ENCODE data around the gene ETV1.

The ETV1 gene

DNA sequence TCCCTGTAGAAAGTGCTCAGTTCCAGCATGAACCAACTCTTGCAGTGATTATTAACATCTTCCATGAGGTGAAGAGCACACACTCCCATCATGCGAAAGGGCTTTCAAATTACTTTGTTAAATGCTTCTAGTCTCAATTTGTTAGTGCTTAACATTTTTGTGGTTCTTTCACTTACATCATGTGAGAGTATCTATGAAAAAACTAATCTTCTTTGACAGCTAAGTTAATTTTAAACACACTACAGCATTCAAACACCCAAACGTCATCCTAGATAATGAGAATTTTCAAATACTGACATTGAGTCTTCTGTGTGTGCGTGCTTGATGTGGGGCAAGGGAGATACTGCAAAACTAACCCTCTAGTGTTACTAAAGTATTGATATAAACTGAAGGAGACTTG, 84.8 kb downstream of the ETV1 start:
- H3K36me3 ChIP-seq (ENCODE audit: insufficient read depth) = no peaks in the 10 kb centered on the region
- no peak for TF ChIP-seq CTCF (conservative IDR thresholded peaks at IDR 0.05; ENCODE audit: low read depth, low read length)
- H2AFZ ChIP-seq (ENCODE audit: low read depth) = no peak overlapping the region
- no peak overlapping the region for H3K4me2 ChIP-seq
- H3K9ac ChIP-seq = no peak overlapping the region
- H3K4me1 ChIP-seq (ENCODE audit: low read depth, poor library complexity, severe bottlenecking) = no peaks in the 10 kb centered on the region
- no peak overlapping the region for H3K4me3 ChIP-seq (IDR thresholded peaks at IDR 0.05; ENCODE audit: insufficient read depth, low read depth, low read length)
- no peak overlapping the region for H3K27ac ChIP-seq
- H3K27me3 ChIP-seq (ENCODE audit: insufficient read depth, low read depth) = no peaks in the 10 kb centered on the region
- no peaks in the 10 kb centered on the region for H3K79me2 ChIP-seq (ENCODE audit: insufficient read depth, low read depth)
- H4K20me1 ChIP-seq (ENCODE audit: insufficient read depth) = no peaks in the 10 kb centered on the region

DNA sequence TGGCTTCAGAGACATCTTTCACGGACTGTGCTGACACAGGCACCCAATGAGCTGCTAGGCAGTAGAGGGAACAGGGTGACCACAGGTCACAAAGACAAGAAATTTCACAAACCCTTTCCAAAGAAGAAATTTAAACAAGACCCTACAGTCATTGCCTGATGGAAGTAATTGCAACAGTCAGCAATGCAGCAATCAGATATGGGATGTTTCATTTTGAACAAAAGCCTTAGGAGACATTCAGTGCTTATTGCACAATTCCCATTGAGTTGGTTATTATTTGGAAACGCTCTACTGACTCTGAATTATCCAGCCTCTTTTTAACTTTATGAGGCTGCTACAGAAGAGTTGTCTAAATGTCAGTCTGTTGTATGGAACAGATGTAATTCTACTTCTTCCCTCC, 85.5 kb downstream of the ETV1 start:
- Histone ChIP-seq H3K79me2 (ENCODE audit: insufficient read depth, low read depth) (no peaks in the 10 kb centered on the region), H3K27ac (no peak overlapping the region), H2AFZ (ENCODE audit: low read depth) (no peak overlapping the region), H4K20me1 (ENCODE audit: insufficient read depth) (no peaks in the 10 kb centered on the region), H3K9ac (no peak overlapping the region), H3K27me3 (ENCODE audit: insufficient read depth, low read depth) (no peaks in the 10 kb centered on the region), H3K4me2 (no peak overlapping the region), H3K36me3 (ENCODE audit: insufficient read depth) (no peaks in the 10 kb centered on the region), H3K4me3 (IDR thresholded peaks at IDR 0.05; ENCODE audit: insufficient read depth, low read depth, low read length) (no peak overlapping the region), H3K4me1 (ENCODE audit: low read depth, poor library complexity, severe bottlenecking) (no peaks in the 10 kb centered on the region)
- no peak for TF ChIP-seq CTCF (conservative IDR thresholded peaks at IDR 0.05; ENCODE audit: low read depth, low read length)

- Histone ChIP-seq H3K27me3 (ENCODE audit: insufficient read depth, low read depth) (no peaks in the 10 kb centered on the region), H3K4me2 (no peak overlapping the region), H3K9ac (no peak overlapping the region), H4K20me1 (ENCODE audit: insufficient read depth) (no peaks in the 10 kb centered on the region), H3K4me1 (ENCODE audit: low read depth, poor library complexity, severe bottlenecking) (no peaks in the 10 kb centered on the region), H3K27ac (no peak overlapping the region), H3K36me3 (ENCODE audit: insufficient read depth) (no peaks in the 10 kb centered on the region), H3K4me3 (IDR thresholded peaks at IDR 0.05; ENCODE audit: insufficient read depth, low read depth, low read length) (no peak overlapping the region), H3K79me2 (ENCODE audit: insufficient read depth, low read depth) (no peaks in the 10 kb centered on the region), H2AFZ (ENCODE audit: low read depth) (no peak overlapping the region)
- no peak for TF ChIP-seq CTCF (conservative IDR thresholded peaks at IDR 0.05; ENCODE audit: low read depth, low read length)
Observed at GRCh38 chr7:13901577-13901976, 87.9 kb downstream of the ETV1 start.

DNA sequence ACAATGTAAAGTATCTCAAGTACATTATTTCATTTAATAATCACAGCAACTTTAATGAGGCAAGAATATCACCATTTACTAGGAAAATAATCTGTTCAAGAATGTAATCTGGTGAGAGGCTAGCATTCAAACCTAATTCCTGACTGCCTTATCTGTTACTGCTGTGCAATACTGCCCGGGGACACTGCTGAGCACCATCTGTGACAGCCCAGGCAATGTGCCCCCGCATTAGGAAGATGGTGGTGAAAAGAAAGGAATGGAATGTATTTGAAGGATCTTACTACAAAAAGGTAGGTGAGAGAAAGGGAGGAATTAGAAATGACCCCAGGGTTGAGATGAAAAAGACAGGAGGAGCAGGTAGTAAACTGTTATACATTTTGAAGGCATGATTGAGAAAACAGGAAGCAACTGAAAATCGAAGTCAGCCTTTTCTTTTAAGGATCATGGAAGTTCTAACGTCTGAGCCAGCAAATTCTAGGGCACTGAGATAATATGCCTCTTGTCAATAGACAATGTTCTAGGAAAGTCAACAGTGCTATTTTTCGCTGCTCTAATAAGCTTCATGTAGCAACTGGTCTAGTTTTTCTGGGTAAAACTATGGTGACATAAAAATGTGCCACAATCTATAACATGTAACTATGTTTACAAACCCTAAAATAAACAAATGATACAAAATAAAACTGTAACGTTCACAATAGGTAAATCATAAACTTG, 90.4 kb downstream of the ETV1 start:
- Histone ChIP-seq H2AFZ (ENCODE audit: low read depth) (no peak overlapping the region), H3K27ac (no peak overlapping the region), H4K20me1 (ENCODE audit: insufficient read depth) (no peaks in the 10 kb centered on the region), H3K79me2 (ENCODE audit: insufficient read depth, low read depth) (no peaks in the 10 kb centered on the region), H3K4me2 (no peak overlapping the region), H3K4me3 (IDR thresholded peaks at IDR 0.05; ENCODE audit: insufficient read depth, low read depth, low read length) (no peak overlapping the region), H3K27me3 (ENCODE audit: insufficient read depth, low read depth) (no peaks in the 10 kb centered on the region), H3K36me3 (ENCODE audit: insufficient read depth) (no peaks in the 10 kb centered on the region), H3K9ac (no peak overlapping the region), H3K4me1 (ENCODE audit: low read depth, poor library complexity, severe bottlenecking) (no peaks in the 10 kb centered on the region)
- no peak for TF ChIP-seq CTCF (conservative IDR thresholded peaks at IDR 0.05; ENCODE audit: low read depth, low read length)

All from KMS-11 (cell line).